SK-N-SH treated with all-trans-retinoic acid at 6 μM for 48 hours (cell line): ENCODE data around the gene PPP6R2.

Experiments
- ATAC-seq: fragments of 200-7000 bp; cut with Tn5 transposase; 3 replicates; pipeline ENCODE4 v1.9.1; 2020; ENCODE audit warnings: mild to moderate bottlenecking, moderate library complexity
- ARNTL ChIP-seq: fragments of 450-650 bp; formaldehyde crosslinking; IDR thresholded peaks from 2 replicates; pipeline ENCODE4 v1.5.0; 2020; ENCODE audit warnings: low read depth, mild to moderate bottlenecking, moderate library complexity, borderline replicate concordance
- BACH2 ChIP-seq: fragments of 250-450 bp; sonication (Bioruptor Pico); IDR thresholded peaks from 2 replicates; pipeline ENCODE4 v1.9.0; 2021; ENCODE audit warnings: mild to moderate bottlenecking, borderline replicate concordance
- CSDC2 ChIP-seq: fragments of 250-450 bp; sonication (Bioruptor Pico); IDR thresholded peaks from 2 replicates; pipeline ENCODE4 v1.5.0; 2020; ENCODE audit warnings: mild to moderate bottlenecking, moderate library complexity
- CSRNP3 ChIP-seq: fragments of 250-450 bp; sonication (Bioruptor Pico); IDR thresholded peaks from 2 replicates; pipeline ENCODE4 v1.5.1; 2021; ENCODE audit warnings: mild to moderate bottlenecking, moderate library complexity
- GLIS3 ChIP-seq: fragments of 250-450 bp; sonication (Bioruptor Pico); IDR thresholded peaks from 2 replicates; pipeline ENCODE4 v1.5.0; 2020; ENCODE audit warnings: mild to moderate bottlenecking, moderate library complexity
- ISL1 ChIP-seq: fragments of 250-450 bp; sonication (Bioruptor Pico); IDR thresholded peaks from 2 replicates; pipeline ENCODE4 v2.1.2; 2022; ENCODE audit warnings: mild to moderate bottlenecking, moderate library complexity
- OSR1 ChIP-seq: fragments of 250-450 bp; sonication (Bioruptor Pico); IDR thresholded peaks from 2 replicates; pipeline ENCODE4 v1.8.0; 2022; ENCODE audit warnings: moderate library complexity, mild to moderate bottlenecking, inconsistent platforms
- PATZ1 ChIP-seq: fragments of 250-450 bp; sonication (Bioruptor Pico); IDR thresholded peaks from 2 replicates; pipeline ENCODE4 v1.8.0; 2020; ENCODE audit warnings: mild to moderate bottlenecking, moderate library complexity, borderline replicate concordance
- POU6F1 ChIP-seq: fragments of 250-450 bp; sonication (Bioruptor Pico); IDR thresholded peaks from 2 replicates; pipeline ENCODE4 v1.8.0; 2021; ENCODE audit warnings: low read depth, mild to moderate bottlenecking, moderate library complexity, borderline replicate concordance
- PPARA ChIP-seq: fragments of 250-450 bp; sonication (Bioruptor Pico); IDR thresholded peaks from 2 replicates; pipeline ENCODE4 v1.5.0; 2020; ENCODE audit warnings: mild to moderate bottlenecking, borderline replicate concordance
- RARB ChIP-seq: fragments of 250-450 bp; sonication (Bioruptor Pico); IDR thresholded peaks from 2 replicates; pipeline ENCODE4 v1.8.0; 2021; ENCODE audit warnings: mild to moderate bottlenecking, moderate library complexity
- SNAI2 ChIP-seq: fragments of 250-450 bp; sonication (Bioruptor Pico); IDR thresholded peaks from 2 replicates; pipeline ENCODE4 v1.5.0; 2020; ENCODE audit warnings: mild to moderate bottlenecking, moderate library complexity
- TCF4 ChIP-seq: fragments of 250-450 bp; sonication (Bioruptor Pico); IDR thresholded peaks from 2 replicates; pipeline ENCODE4 v1.8.0; 2021; ENCODE audit warnings: mild to moderate bottlenecking, moderate library complexity, borderline replicate concordance
- TOX ChIP-seq: fragments of 250-450 bp; sonication (Bioruptor Pico); IDR thresholded peaks from 2 replicates; pipeline ENCODE4 v1.8.0; 2021; ENCODE audit warnings: mild to moderate bottlenecking, moderate library complexity, borderline replicate concordance
- TSHZ2 ChIP-seq: fragments of 250-450 bp; sonication (Bioruptor Pico); IDR thresholded peaks from 2 replicates; pipeline ENCODE4 v1.5.0; 2020; ENCODE audit warnings: mild to moderate bottlenecking, moderate library complexity
- ZC3H10 ChIP-seq: fragments of 250-450 bp; sonication (Bioruptor Pico); IDR thresholded peaks from 2 replicates; pipeline ENCODE4 v1.5.1; 2021; ENCODE audit warnings: mild to moderate bottlenecking, moderate library complexity
- ZFP3 ChIP-seq: fragments of 250-450 bp; sonication (Bioruptor Pico); IDR thresholded peaks from 2 replicates; pipeline ENCODE4 v1.5.0; 2020; ENCODE audit warnings: mild to moderate bottlenecking, moderate library complexity
- ZFP30 ChIP-seq: fragments of 450-650 bp; formaldehyde crosslinking; IDR thresholded peaks from 2 replicates; pipeline ENCODE4 v1.5.0; 2022; ENCODE audit warnings: mild to moderate bottlenecking, moderate library complexity
- ZNF565 ChIP-seq: fragments of 450-650 bp; formaldehyde crosslinking; conservative IDR thresholded peaks from 2 replicates; pipeline ENCODE4 v1.5.0; 2020; ENCODE audit warnings: low read depth, mild to moderate bottlenecking, moderate library complexity
- ZNF70 ChIP-seq: fragments of 450-650 bp; formaldehyde crosslinking; IDR thresholded peaks from 2 replicates; pipeline ENCODE4 v1.5.0; 2020; ENCODE audit warnings: mild to moderate bottlenecking, moderate library complexity
- ZNF8 ChIP-seq: fragments of 450-650 bp; formaldehyde crosslinking; IDR thresholded peaks from 2 replicates; pipeline ENCODE4 v1.5.0; 2020; ENCODE audit warnings: mild to moderate bottlenecking, moderate library complexity

PPP6R2 gene

GRCh38 chr22:50445071-50445879 is 102.1 kb downstream of the PPP6R2 start:
- ATAC-seq = no peak
- no peak for TF ChIP-seq PPARA (CRISPR knock-in tag)
- no peak for TF ChIP-seq ZFP30 (CRISPR knock-in tag)
- TF ChIP-seq ZNF8 (CRISPR knock-in tag) = no peak
- no peak for TF ChIP-seq POU6F1
- no peak for TF ChIP-seq ZNF70
- no peak for TF ChIP-seq GLIS3
- no peak for TF ChIP-seq CSRNP3 (CRISPR knock-in tag)
- TF ChIP-seq ZNF565 = no peak
- TF ChIP-seq TSHZ2 (CRISPR knock-in tag) = no peak
- no peak for TF ChIP-seq PATZ1
- TF ChIP-seq TOX (CRISPR knock-in tag) = no peak
- no peak for TF ChIP-seq ZFP3
- no peak for TF ChIP-seq SNAI2
- no peak for TF ChIP-seq RARB
- no peak for TF ChIP-seq CSDC2 (CRISPR knock-in tag)
- no peak for TF ChIP-seq ISL1 (CRISPR knock-in tag)
- TF ChIP-seq TCF4 (CRISPR knock-in tag) = no peak
- TF ChIP-seq OSR1 (CRISPR knock-in tag) = no peak

- ATAC-seq = no peak
- TF ChIP-seq ZNF70 (no peak), TOX (CRISPR knock-in tag) (no peak)
Measured at GRCh38 chr22:50445880-50446707, 103.0 kb downstream of the PPP6R2 start.

GRCh38 chr22:50446708-50447575 is 103.8 kb downstream of the PPP6R2 start:
- no peak for ATAC-seq
- TF ChIP-seq BACH2 (no peak), CSRNP3 (CRISPR knock-in tag) (no peak), ZNF565 (no peak), CSDC2 (CRISPR knock-in tag) (no peak), TOX (CRISPR knock-in tag) (no peak), PPARA (CRISPR knock-in tag) (no peak), POU6F1 (no peak), ARNTL (CRISPR knock-in tag) (no peak), SNAI2 (no peak), ISL1 (CRISPR knock-in tag) (no peak), ZC3H10 (CRISPR knock-in tag) (no peak), RARB (no peak), GLIS3 (no peak), ZFP3 (no peak), ZNF70 (no peak)
